T-helper 2 cell treated with Interferon-gamma antibody and Interleukin-4, amounts not matched to agents 100 ng/mL and 5 ng/mL, for 36 hours (primary cell): Measurements from ENCODE around the gene SLC2A4RG. TPM values are rescaled to one million over a fixed set of nuclear protein-coding genes. Genes with fewer than 3 reads are reported as not detected.

Experiments used
- intact Hi-C: fragments of 100-400 bp; cut with micrococcal nuclease; formaldehyde crosslinking; loops from one replicate; pipeline ENCODE4 v1.15.1; 2023
- total RNA-seq: library from RNA; stranded (reverse); gene quantifications from 2 replicates; pipeline ENCODE4 v1.2.3, GENCODE V29; 2022

The SLC2A4RG gene
- total RNA-seq, 1 donor from 2014 or later = 113 TPM

DNA sequence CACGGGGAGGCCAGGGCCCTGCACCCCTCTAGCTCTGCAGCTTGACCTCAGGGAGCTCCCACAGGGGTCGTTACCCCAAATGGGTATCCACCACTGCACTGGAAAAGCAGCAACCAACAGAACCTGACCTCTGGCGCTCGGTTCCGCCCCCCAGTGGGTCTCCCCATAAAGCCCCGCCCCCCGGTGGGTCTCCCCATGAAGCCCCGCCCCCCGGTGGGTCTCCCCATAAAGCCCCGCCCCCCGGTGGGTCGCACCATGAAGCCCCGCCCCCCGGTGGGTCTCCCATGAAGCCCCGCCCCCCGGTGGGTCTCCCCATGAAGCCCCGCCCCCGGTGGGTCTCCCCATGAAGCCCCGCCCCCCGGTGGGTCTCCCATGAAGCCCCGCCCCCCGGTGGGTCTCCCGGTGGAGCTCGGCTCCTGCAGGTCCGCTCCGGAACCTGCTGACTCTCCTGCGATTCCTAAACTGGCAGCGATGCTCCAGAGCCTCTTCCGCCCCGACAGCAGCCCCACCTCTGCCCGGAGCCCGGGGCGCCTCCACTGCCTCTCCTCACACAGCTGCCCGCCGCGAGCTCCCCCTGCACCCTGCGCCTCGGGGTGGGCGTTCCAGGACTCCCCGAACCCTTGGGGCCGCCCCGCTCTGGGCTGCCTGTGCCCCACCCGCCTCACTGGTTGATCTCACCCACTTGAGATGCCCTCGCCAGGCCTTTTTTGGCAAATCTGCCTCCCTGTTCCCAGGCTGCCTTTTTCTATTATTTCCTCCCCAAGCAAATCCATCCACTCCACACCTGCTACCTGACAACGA is 12.1 kb downstream of the SLC2A4RG start:
- intact Hi-C loops = no loop called here

DNA sequence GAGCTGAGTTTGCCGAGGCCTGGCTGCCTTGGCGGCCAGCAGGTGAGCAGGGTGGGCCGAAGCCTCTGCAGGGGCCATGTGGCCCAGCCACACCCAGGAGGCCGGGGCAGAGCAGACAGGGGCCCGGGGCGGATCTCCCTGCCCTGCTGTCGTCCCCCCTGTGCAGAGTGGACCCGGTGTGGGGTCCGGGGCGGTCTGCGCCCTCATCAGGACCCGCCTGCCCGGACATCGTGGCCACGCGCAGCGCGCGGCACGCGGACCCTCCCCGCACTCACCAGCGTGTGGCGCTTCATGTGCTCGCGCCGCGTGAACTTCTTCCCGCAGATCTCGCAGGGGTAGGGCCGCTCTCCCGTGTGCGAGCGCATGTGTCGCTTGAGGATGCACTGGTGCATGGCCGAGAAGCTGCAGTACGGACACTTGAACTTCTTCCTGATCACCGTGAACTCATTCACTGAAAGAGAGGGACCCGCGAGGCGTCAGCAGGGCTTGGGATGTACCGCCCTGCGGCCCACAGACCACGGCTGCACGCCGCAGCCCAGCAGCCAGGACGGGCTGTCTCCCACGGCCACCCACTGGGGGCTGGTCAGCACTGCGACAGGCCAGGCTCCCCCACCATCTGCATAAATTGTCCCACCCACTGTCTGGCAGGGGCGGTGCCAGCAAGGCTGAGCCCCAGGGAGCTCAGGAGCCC is 13.0 kb downstream of the SLC2A4RG start:
- intact Hi-C loops = no loop called here

DNA sequence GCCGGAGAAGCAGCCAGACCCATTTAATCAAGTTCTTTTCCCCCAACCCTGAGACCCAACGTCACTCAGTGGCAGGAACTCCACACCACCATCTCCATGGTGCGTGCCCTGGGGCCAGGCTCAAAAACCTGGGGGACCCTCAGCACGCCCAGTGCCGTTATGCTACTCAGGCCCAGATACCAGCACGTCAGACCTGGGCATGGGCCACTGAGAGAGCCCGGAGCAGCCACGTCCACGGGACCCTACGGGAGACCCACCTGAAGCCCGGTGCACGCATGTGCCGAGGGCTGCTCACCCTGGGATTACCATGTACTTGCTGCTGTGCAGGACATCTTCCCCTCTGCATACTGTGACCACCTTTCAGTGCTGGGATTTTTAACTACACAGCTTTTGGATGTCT is 13.8 kb downstream of the SLC2A4RG start:
- intact Hi-C loops = no loop called here

DNA sequence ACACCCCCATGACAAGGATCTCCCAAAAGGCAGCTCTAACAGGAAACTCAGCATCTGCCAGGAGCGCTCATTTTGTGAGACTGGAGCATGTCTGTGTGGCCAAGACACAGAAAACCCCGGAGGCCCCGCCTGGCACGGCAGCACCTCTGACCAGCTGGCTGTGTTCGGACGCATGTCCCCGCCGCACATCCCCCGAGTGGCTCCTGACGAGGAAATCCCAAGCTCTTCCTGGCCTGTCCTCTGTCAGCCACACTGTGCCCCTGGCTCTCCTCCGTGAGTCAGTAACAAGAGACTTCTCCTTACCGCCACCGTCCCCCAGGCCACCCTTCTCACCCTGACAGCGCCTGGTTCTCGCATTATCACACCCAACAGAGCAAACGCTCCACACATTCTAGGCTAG is 14.4 kb downstream of the SLC2A4RG start:
- intact Hi-C loops = no loop called here

DNA sequence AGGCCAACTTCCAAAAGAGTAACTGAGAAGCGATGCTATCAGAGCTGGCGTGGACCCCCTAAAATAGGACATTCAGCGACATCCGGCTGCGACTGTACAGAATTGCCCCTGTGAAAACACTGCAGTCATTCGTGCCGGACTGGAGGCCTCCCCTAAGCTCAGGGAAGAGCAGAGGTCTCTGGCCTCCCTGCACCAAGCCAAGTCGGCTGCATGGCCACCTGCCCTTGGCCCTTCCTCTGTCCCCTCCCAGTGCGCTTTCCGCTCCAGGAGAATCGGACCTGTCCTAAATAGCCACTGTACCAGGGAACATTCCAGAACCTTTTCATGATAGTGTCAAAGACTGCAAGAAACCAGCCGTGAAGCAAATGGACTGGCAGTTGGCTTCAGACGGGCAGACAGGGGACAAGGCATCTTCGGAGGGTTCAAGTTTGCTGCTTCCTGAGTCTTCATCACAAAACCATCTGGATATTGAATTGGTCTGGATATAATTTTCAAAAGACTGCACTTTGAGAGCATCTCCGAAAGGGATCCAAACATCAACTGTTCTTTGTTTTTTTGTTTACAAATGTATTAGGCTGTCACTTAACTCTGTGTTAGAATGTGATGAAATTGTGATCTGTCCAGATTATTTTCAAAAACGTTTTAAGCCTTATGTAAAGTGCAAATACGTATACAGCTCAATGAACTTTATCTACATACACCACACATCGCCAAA is 16.5 kb downstream of the SLC2A4RG start:
- intact Hi-C loops = no loop called here

DNA sequence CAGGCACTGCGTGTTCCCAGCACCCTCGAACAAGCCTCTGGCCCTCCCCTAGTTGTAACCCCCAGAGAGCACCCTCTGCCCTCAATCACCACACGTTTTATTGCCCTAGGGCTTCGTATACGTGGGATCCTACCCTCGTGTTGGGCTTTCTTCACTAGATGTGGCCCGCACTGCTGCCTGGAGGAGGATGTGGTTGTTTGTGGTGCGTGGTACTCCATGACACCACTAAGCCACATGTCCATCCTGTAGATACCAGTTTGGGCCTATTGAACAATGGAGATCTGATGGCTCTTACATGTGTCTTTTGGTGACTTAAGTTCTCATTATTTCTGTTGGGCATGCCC is 17.0 kb downstream of the SLC2A4RG start:
- intact Hi-C loops = no loop called here

DNA sequence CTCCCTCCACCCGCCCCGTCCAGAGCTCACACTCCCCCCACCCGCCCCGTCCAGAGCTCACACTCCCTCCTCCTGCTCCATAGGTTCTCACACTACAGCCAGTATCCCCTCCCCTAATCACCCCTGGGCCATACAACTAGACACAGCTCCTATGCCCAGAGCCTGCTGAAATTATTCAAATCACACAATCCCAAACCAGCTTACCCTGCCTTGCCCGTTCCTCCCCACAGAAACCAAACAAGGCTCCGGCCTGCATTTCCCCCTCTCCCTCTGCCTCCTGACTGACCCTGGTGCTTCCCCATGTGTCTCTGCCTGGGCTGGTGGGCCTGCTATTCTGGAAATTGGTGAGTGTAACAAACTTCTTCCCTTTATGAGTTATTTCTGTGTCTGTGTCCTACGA is 18.6 kb downstream of the SLC2A4RG start:
- intact Hi-C loops = no loop called here

DNA sequence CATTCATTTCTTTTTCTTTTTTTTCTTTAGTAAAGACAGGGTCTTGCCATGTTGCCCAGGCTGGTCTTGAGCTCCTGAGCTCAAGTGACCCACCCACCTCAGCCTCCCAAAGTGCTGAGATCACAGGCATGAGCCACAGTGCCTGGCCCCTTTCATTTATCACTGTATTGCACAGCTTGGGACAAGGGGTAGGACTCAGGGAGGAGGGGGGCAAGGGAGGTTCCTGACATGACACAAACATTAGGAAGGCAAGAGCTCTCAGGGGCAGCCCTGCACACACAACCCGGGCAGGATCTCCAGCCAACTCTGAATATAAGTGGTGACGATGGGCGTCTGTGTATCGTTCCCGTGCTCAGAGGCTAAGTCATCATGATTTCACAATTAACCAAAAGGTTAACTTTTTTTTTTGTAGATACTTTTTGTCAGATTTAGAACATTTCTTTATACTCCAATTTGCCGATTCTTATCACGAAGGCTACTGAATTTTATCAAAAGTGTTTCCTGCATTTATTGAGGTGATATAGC is 19.9 kb downstream of the SLC2A4RG start:
- intact Hi-C loops = no loop called here

DNA sequence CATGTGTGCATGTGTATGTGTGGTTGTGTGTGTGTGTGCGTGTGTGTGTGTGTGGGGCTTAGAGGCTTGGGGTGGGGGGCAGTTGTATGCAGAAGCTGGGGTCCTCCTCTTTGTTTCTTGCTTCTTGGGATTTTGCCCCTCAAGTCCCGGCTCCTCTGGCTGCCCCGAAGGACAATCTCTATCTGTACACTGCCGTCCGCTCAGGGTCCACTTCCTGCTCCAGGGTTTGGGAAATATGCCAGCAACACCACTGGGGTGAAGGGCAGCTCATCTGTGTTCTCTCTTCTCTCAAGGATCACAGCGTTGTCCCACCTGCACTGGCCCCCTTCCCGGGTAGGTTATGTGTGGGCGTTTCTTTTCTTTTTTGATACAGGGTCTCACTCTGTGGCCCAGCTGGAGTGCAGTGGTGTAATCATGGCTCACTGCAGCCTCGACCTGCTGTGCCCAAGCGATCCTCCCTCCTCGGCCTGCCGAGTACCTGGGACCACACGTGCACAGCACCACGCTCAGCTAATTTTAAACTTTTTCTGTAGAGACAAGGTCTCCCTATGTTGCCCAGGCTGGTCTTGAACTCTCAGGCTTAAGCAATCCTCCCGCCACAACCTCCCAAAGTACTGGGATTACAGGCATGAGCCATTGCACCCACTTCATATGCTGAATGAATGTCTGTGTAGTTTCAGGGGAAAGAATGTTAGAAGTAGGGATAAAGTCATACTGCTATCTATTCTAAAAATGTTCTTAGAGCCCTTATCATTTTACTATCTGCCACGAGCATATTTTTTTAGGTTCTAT is 25.7 kb downstream of the SLC2A4RG start:
- intact Hi-C loops = no loop called here

DNA sequence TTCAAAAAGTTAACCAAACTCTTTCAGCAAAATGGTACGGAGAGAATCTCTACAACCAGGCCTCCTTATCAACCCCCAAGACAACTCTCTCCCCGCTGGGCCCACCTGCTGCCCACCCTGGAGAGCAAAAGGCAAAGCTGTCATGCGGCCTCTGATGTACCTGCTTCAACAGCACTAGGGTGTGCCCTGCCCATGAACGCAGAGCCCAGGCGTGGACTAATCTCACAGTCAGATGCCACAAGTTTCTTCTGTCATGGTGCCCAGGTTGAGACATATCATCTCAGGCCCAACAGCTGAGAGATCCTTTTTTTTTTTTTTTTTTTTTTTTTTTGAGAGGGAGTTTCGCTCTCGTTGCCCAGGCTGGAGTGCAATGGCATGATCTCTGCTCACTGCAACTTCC is 26.3 kb downstream of the SLC2A4RG start:
- intact Hi-C loops = no loop called here

DNA sequence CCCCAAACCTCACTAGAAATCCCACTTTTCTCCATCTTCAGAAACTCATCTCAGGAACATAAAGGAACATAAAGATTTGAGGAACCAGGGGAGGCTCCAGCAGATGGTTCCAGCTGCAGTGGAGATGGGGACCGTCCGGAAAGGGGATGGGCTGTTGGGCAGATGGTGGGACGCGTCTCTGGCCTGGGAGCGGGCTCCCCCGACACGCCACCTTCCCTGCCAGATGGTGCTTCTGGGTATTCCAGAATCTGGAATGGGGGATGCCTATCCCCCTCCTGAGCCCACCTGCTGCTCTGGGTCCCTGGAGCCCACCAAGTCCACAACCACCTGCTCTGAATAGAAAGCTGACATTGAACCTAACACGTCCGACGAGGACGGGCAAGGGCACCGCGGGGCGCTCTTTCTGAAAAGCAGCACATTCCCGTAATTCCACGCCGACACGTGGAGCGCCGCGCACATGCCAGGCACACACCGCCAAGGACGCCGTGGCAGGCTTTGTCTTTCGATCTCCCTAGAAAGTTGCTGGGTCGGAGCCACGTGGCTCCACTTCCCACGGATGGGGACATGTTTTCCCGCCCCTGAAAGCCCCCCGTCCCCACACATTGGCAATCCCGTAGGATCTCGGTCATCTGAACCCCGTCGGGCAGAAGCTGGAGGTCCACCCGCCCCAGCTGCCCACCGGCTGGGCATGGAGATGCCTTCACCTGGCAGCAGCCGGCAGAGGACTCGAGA is 27.3 kb downstream of the SLC2A4RG start:
- intact Hi-C loops = no loop called here

DNA sequence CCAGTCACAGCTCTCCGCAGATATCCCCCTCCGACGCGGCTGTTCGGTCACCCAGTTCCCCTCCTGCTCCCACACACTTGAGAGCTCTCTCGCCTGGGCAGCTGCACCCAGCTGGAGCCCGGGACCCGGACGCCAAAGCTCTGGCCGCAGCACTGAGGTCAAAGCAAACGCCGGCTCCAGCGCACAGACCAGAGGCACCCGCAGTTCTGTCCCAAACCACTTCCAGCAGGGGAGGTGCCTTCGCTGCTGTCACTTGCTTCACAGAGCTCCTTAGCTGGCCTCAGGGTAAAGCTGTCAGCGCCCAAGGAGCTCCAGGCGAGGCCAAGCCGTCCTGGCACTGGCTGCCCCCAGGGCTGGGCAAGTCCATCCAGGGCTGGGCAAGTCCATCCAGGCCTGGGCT is 27.9 kb downstream of the SLC2A4RG start:
- intact Hi-C loops = no loop called here

DNA sequence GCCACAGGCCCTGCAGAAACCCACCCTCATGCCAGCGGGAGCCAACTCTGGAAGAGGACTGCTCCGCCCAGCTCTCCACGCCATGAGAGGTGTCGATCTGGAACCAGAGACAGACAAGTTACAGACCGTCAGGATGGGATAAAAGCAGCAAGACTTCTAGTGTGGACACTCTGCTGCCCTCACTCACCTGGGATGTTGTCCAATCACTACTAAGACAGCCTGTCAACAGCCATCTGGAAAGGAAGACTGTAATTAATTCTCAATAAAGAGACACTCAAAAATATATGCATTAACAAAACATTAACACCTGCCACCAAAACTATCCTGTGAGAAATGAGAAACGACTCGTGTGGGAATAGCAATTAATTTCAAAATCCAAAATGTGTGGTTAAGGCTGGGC is 28.3 kb downstream of the SLC2A4RG start:
- intact Hi-C loops = no loop called here

DNA sequence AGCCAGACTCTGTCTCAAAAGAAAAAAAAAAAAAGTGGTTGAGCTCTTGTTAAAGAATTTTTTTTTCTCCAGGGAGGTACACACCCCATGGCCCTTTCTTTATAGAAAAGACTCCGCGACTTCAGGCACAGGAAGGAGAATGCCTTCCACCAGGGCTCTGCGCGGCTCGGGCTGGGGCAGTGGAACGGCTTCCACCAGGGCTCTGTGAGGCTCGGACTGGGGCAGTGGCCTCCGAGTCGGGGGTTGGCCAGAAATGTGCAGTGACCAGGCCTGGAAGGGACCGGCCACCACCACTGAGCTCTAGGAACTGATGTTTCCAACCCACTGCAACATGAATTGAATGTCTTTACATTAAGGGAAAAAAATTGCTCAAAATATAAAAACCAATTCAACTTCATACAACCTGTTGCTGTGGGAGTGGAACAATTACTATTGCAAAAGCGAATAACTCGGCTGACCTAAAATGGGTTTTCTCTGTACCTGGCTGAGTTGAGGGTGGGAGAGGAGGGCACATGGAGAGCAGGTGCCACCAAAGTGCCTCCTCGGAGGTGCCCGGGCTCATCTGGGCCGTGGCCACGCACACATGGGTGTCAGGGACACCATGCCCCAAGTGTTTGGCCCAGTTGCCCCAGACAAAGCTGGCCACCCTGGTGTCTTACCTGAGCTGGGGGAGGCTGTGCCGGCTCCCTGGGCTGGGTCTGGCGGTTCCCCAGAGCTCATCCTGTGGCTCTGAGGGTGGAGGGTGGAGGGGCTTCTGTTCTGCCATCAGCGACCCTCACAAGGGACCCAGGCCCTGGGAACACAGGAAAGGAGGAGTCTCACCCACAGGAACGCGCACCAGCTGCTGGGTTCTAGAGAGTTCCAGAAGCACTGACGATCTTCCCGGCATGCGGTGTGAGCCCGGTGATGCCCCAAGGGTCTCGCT is 29.3 kb downstream of the SLC2A4RG start:
- intact Hi-C loops = no loop called here

DNA sequence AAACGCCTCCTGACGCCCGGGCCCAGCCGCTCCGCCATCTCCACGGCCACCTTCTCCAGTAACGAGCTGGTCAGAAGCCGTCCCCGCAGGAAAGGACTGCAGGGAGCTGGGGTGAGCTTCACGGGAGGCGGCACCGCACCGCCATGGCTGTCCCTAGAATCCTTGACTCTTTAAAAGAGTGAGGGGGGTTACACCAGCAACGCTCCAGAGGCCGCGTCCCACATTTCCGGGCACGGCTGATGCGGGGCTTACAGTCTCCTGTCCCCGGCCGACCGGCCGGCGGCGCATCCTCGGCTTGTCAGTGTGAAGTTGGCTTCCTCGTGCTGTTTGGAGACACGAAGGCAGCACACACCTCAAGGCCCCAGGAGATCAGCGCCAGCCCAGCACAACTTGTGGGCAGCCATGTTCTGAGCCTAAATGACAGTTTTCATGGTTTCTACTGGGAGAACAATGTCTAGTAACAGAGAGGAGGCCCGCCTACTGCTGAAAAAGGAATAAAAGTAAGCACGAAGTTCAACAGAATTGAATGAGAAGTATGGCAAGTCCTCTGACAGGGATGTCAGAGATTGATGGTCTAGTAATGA is 30.4 kb downstream of the SLC2A4RG start:
- intact Hi-C loops = no loop called here

DNA sequence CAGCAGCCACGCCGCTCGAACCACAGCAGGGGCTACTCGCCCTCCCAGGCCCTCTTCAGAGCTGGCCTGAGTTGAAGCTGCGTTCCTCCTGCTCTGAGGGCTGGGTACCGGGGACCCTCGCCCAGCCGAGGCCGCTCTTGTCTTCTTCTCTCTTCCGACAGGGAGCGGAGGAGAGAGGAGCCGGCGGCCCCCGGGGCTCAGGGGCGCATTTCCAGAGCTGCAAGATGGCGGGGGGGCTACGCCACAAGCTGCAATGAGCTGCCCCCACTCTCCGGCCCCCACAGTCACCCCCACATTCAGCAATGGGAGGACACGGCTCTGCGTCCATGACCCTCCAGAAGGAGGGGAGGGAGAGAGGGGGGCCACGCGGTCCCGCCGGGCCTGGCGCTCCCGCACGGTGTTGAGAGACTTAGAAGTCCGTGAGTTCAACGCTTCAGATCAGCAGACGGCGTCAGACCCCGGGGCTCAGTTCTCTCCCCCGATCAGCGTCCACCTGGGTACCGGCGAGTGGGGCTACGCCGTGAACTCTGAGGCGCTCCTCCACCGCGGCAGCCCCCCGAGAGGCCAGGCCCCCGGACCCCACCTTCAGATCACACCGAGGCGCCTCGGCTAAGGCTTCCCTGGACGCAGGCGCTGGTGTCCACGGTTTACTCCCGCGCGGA is 31.6 kb downstream of the SLC2A4RG start:
- intact Hi-C loops = no loop called here

DNA sequence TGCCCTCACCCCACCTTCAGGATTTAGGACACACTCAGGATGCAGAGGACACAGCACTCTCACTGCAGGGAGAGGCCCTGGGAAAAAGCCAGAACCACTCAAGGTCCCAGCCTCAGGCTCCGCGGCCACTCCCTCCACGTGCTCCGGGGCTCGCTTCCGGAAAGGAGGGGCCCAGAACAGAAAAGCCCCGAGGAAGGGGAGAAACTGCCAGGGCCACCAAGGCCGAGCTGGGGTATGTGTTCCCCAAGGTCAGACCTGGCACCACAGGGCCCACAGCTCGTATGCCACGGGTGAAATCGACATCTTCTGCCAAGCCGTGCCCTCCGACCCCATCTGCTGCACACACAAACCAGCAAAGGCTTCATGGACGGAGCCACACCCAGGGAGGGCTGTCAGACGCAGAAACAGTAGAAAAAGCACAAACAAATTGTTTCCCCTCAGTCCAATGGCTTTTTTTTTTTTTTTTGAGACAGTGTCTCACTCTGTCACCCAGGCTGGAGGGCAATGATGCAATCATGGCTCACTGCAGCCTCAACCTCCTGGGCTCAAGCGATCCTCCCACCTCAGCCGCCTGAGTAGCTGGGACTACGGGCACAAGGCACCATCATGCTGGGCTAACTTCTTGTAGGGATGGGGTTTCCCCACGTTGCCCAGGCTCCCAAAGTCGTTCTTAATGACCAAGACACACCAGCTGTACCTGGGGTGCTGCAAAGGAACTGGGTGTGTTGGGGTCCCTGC is 33.4 kb downstream of the SLC2A4RG start:
- intact Hi-C loops = no loop called here
